GM18526 (cell line): ENCODE measurements around the gene HOXC10.

Experiments
- POLR2A ChIP-seq: IDR thresholded peaks from 3 replicates; pipeline ENCODE4 v1.6.1; 2011; ENCODE audit not compliant: insufficient read length; ENCODE audit errors: extremely low read depth

The HOXC10 gene

DNA sequence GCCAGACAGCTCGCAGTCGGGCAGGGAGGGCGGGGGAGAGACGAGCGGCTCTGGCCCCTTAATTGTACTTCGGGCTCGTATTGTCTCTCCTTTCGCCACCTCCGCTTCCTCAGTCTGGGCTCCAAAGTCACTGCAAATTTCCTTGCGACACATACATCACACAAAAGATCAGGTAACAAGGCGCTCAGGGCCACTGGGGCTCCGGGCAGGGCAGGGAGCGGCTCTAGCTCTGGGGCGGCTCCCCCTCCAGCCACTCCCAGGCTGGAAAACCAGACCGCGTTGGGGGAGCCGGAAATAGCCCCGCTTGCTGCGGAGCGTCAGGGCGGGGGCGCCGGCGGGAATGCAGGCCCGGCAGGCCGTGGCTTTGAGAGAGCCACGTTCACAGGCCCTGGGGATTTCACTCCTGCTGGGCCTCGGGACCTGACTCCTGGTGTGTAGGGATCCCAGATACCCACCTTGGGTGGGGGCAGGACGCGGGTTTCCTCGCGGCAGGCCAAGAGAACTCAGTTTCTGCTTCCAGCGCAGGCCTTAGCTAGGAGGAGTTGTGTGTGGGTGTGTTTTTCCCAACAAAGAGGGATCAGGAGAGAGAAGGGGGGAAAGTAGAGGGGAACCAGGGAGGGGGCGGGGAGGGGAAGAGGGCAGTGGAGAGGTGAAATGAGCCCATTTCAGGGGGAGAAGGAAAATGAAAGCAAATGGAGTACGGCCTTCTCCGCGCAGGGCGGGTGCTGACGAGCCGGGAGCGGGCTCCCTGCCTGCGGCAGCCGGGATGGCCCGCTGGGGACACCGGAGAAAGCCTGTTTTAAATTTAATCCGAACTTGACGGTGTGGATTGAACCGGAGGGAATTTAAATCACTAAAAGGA is 10.7 kb downstream of the HOXC10 start:
- no peak for TF ChIP-seq POLR2A

DNA sequence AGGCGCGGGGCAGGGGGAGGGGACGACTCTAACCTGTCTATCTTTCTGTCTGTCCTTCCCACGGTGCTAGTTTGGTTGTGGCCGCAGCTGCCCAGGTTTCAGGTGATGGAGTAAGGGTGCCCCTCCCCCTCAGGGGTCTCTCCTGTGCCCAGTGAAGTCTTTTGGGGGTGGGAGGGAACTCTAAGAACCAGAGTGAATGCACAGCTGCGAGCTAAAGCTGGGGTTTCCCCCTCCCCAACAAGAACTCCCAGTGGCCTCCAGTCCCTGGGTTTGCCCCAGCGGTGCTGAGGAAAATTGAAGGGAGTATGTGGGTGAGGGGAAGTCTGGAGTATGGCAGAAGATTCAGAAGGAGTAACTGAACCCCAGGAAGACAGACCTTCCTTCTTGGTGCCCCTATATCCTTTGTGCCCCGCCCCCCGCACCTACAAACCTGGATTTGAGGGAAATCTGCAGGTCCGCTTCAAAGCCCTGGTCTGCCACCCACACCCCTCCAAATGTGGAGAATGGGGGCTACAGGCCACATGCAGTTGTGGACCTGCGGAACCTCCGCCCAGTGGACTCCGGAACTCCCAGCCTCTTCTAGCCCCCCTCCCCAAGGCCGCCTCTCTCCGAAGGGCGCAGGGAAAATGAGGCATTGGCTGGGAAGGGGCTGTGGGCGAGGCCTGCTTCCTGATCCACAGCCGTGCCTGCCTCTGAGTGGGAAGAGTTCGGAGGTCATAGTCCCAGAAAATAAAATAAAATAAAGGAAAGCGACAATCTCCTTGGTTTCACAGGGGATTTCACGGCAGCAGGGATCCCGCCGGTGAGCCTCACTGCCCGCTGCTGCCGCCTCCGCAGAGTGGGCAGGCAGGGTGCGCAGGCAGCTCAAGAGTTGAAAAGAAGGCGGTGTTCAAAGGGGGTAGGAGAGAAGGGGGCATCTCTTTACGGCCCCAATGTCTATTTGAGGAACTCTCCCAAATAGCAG is 11.6 kb downstream of the HOXC10 start:
- TF ChIP-seq POLR2A: no peak

DNA sequence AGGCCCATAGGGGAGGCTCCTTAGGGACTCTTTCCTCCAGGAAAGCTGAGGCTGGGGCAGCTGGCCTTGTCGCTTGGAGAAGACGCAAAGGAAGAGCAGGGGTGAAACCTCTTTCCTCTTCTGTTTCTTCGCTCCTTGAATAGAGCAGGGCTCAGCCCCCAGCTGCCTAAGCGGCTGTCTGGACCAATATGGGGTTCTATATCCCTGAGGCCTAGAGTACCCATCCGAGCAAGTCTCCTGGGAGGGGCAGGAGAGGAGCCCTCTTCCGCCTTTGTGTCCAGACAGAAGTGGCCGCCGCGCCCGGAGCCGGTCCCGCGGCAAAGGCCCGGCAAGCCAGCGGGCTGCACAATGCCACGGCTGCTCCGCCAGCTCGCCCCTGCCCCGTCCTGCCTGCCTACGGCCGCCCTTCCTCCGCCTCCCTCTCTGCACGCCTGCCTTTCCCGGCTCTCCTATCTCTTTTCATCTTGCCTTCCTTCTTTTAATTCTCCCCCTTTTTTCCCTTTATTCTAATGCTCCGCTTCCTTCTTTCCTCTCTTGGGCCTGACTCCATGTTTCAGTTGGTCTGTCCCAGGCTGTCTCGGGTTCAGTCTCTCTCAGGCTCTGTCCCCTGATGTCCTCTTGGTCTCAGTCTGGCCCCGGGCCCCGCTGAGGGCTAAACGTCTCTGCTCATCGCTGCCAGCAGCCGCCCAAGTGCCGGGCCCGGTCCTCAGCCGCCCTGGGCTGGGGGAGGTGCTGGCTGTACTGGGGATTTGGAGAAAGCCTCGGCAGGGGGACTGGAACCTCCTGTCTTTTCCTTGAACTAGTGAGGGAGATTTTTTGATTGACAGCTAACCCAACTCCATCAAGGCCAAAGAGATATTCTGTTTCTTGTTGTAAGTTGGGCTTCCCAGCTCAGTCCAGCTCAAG is 12.5 kb downstream of the HOXC10 start:
- no peak for TF ChIP-seq POLR2A

DNA sequence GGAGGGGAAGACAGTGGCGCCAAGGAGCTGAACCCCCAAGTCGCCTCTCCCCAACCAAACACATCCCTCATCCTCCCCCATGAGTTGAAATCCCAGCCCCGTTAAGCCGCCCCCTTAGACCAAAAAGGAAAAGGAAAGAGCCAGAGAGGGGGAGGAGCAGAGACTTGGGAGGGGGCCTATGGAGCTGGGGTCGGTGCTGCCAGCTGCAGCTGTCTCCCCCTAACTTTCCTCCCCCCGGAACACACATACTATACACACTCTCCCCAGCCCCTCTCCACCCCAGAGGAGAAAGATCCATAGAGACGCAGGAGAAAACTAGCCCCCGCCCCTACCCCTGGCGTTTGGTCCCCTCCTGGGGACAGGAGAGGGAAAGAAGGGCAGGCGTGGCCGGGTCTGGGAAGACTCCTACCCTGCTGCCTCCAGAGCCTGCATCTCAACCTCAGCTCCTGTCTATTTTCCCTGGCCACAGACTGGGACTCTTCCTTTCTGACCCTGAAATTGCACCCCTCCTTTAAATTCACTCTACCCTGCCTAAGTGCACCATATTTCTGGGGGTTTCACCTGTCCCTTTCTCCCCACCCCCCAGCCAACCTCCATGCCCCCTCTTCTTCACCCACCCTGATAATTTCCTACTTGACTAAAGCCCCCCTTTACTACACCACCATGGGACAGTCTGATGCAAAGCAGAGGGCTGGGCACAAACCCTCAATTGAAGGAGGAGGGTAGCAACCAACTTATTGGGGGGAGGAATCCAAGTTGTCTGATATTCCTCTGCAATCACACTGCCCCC is 13.4 kb downstream of the HOXC10 start:
- no peak for TF ChIP-seq POLR2A

DNA sequence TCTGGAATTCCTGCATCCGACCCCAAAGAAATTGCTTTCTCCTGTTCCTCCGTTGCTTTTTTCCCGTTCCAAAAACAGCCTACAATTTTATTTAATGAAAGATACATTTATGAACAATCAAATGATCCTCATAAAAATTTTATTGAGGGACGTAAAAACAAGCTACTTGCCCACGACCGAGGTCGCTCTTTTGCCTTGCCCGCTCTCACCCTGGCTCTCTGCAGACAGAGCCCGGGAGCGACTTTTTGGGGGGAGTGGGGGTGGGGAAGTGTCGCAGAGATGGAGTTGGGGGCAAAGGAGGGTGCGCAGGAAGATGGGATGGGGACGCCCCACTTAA is 13.9 kb downstream of the HOXC10 start:
- no peak for TF ChIP-seq POLR2A

DNA sequence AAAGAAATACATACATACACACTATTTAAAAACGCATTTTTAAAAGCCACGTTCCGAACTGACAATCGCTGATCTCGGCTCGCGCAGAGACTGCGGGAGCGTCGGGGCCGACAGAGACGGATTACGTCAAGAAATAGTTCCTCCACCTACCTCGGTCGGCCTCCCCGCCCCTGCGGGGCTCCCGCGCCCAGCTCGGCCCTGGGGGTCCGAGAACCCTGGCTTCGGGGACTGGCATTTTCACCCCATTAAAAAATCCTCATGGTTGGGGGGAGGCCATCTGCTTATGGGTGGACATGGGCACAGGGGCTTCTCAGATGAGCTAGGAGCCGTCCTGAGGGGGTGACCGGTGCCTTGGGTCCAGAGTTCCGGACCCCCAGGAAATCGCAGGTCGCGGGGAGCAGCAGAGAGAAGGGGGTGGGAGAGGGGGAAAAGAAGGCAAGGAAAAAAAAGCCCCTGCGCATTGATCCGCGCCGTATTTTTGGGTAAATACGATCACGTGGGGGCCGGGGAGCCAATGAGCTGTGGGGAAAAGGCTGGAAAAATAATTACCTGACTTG is 14.7 kb downstream of the HOXC10 start:
- TF ChIP-seq POLR2A: no peak

DNA sequence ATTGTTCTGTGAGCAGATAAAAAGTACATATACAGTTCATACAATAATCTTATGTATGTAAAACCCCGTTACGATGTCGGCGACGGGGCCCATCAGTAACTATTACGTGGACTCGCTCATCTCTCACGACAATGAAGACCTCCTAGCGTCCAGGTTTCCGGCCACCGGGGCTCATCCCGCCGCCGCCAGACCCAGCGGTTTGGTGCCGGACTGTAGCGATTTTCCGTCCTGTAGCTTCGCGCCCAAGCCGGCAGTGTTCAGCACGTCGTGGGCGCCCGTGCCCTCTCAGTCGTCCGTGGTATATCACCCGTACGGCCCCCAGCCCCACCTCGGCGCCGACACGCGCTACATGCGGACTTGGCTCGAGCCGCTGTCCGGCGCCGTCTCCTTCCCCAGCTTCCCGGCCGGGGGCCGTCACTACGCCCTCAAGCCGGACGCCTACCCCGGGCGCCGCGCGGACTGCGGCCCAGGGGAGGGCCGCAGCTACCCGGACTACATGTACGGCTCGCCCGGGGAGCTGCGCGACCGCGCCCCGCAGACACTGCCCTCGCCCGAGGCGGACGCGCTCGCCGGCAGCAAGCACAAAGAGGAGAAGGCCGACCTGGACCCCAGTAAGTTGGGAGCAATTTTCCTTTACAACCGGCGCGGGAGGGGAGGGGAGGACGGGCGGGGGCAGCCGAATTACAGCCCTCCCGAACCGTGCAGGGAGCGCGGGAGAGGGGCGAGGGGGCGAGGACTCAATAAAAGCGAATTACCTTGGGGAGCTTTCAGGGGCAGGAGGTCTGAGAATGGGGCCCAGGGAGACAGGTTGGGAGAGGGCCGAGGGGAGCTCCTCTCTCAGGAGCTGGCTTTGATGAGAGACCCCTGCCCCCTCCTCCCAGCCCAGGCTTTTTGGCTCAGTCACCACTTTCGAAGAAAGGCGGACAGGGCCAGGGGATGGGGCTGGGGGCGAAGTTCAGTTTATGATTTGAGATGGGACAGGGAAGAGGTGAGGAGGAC is 15.5 kb downstream of the HOXC10 start, which contains the start of gene HOXC9:
Gene HOXC9 (plus strand): TSS at position 46 of the 999 bp plus-strand sequence. CDS start 28 bp downstream, at position 74.
- TF ChIP-seq POLR2A: no peak

DNA sequence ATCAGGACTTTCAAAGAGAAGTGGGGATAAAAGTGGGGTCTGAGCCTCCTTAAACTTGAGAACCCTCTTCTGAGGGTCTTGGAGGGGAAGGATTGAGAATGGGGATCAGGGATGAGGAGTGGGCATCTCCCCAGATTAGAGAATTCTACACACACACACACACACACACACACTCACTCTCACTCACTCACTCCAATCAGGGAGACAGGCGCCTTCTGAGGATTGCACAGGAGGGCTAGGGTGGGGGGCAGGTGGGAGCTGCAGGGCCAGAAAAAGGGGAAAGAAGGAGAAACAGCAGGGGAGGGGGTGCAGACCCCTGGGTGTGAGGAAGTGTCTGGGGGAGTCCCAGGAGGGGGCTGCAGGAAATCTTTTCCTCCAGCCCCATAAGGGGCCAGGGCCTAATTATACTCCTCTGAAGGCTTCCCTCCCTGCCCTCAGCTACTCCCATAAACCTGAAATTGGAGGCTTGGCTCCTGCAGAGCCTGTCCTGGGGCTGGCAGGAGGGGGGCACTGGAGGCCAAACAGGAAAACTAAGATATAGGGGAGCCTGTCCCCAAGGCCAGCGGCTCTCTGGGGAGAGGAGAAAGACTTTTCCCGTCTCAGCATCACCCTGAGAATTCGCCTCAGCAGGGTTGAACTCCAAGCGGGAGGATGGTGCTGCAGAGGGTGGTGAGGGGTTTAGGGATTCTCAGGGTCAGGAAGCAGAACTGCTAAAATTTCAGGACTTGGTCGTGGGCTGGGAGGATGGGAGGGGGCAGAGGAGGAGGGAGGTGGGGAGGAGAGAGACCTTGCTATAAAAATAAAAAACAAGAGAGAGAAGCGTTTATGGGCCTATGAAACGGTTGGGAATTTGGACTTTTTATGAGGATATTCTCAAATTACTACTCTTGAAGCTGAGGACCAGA is 16.6 kb downstream of the HOXC10 start:
- TF ChIP-seq POLR2A: no peak

DNA sequence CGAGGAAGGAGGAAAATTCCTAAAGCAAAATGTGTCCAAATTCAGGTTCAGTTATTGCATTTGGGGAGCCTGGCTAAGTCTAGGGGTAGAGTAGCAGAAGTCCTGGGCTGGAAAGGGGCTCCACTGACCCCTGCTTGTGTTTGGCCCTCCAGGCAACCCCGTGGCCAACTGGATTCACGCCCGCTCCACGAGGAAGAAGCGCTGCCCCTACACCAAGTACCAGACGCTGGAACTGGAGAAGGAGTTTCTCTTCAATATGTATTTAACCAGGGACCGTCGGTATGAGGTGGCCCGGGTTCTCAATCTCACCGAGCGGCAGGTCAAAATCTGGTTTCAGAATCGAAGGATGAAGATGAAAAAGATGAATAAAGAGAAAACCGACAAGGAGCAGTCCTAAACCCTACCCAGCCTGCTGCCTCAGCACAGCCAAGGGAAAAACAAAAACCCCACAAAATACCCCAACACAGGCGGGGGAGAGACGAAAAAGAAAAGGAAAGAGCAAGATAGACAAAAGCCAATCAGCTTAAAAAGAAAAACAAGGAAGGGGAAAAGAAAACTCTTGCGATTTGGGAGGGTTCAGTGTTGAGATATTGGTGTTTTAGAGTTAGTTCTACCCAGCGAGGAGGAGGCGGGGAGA is 17.4 kb downstream of the HOXC10 start:
- TF ChIP-seq POLR2A: no peak

DNA sequence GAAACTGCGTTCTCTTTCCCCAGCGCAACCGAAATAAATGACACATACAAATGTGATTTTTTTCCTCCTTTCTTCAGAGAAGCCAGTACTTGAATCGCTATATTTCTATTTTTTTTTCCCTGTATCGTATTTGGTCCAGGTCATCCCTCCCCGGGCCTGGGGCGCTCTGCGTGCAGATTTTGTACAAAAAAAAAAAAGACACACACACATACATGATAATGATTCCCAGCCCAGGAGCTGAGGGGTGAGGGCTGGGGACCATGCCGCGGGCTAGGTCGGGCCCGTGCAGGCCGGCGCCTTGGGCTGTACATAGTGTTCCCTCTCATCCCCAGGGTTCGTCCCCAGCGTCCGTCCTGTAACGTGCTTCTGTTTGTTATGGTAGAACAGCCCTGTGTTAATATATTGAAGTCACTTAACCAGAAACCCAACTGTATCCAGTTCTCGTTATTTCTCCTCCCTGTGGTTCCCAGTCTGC is 18.0 kb downstream of the HOXC10 start:
- TF ChIP-seq POLR2A: no peak

DNA sequence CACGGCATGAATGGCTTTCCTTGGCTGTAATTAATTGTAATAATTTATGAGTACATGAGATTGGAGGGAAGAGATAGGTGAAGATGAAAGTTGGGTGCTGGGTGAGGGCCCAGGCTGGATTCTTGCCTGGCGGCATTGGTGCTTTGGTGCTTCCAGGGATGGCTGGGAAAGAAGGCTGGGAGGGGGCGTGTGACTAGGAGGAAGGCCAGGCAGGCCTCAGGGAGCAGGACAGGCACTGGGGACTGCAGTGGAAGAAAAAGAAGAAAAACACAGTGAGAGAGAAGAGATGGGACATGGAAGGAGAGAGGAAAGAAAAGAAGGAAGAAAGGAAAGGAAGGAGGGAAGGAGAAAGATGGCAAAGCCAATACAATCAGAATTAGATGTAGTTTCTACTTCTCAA is 18.7 kb downstream of the HOXC10 start:
- TF ChIP-seq POLR2A: no peak
